ENCODE results near the gene RUFY1.

RUFY1 gene

DNA sequence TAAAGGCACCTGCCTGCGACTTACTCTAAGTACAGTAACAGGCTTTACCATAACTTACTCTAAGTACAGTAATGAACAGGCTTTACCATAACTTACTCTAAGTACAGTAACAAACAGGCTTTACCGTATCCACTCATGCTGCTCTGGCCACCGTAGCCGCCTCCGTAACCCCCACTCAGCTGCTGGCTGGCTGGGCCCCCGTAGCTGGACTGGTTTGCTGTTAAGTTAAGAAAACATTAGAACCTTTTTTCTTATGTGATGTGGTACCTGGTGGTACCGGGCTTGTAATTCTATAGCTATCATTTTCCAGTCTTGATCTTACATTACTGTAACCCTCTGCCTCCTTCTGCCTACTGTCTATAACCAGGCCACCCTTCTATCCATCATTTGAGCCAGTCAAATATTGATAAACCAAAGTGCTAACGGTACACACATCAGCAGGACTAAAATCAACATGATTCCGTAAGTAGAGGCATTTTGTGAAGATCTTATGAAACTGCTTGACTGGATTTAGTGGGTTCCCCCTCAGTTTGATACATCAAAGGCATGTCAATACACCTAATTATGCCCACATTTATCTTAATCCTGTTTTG is 65.7 kb downstream of the RUFY1 start:
- Histone ChIP-seq H3K4me3 (ENCODE audit: low read depth in 1 of 2, low read length in 2 of 2) (peak overlapping the region in 1 of 2 experiments; percentile 2; a peak in 1 of 4 replicates), H3K27ac (ENCODE audit: low read length) (no peak overlapping the region), H3K9me3 (ENCODE audit: insufficient read depth, low read length, severe bottlenecking) (no peaks in the 10 kb centered on the region), H3K36me3 (ENCODE audit: insufficient read depth, low read length) (peaks cover 98% of the 10 kb centered on the region), H3K4me1 (ENCODE audit: insufficient read depth, low read length) (peaks cover 49% of the 10 kb centered on the region), H2AFZ (ENCODE audit: low read depth, low read length) (no peak overlapping the region), H3K27me3 (ENCODE audit: insufficient read depth, low read length, poor library complexity) (no peaks in the 10 kb centered on the region), H3K79me2 (ENCODE audit: insufficient read depth, low read length) (peaks cover 87% of the 10 kb centered on the region), H3K4me2 (ENCODE audit: insufficient read depth, low read length) (peak overlapping the region; percentile 89; the same call in 1 of the 2 replicates), H4K20me1 (ENCODE audit: insufficient read depth, low read length) (peaks cover 92% of the 10 kb centered on the region), H3K9ac (ENCODE audit: low read depth, low read length) (no peak overlapping the region)
- TF ChIP-seq, protein P1, sequence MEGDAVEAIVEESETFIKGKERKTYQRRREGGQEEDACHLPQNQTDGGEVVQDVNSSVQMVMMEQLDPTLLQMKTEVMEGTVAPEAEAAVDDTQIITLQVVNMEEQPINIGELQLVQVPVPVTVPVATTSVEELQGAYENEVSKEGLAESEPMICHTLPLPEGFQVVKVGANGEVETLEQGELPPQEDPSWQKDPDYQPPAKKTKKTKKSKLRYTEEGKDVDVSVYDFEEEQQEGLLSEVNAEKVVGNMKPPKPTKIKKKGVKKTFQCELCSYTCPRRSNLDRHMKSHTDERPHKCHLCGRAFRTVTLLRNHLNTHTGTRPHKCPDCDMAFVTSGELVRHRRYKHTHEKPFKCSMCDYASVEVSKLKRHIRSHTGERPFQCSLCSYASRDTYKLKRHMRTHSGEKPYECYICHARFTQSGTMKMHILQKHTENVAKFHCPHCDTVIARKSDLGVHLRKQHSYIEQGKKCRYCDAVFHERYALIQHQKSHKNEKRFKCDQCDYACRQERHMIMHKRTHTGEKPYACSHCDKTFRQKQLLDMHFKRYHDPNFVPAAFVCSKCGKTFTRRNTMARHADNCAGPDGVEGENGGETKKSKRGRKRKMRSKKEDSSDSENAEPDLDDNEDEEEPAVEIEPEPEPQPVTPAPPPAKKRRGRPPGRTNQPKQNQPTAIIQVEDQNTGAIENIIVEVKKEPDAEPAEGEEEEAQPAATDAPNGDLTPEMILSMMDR (IDR thresholded peaks at IDR 0.05; ENCODE audit: borderline replicate concordance, extremely low read depth, low read length, poor library complexity, severe bottlenecking) = no peak
- no peak for TF ChIP-seq EZH2 (IDR thresholded peaks at IDR 0.05; ENCODE audit: borderline replicate concordance, low read depth, low read length, severe bottlenecking)
- no peak for ATAC-seq (ENCODE audit: insufficient read depth, low read depth)
- DNase-seq = no peak

GRCh38 chr5:179617930-179618329 is 67.6 kb downstream of the RUFY1 start:
- Histone ChIP-seq H3K79me2 (ENCODE audit: insufficient read depth, low read length) (peaks cover 97% of the 10 kb centered on the region), H3K4me2 (ENCODE audit: insufficient read depth, low read length) (peak overlapping the region; percentile 89), H2AFZ (ENCODE audit: low read depth, low read length) (no peak overlapping the region), H3K4me3 (ENCODE audit: low read depth in 1 of 2, low read length in 2 of 2) (peak overlapping the region in 1 of 2 experiments; percentile 85; a peak in 2 of 4 replicates), H4K20me1 (ENCODE audit: insufficient read depth, low read length) (peaks cover 95% of the 10 kb centered on the region), H3K4me1 (ENCODE audit: insufficient read depth, low read length) (peaks cover 57% of the 10 kb centered on the region), H3K27ac (ENCODE audit: low read length) (no peak overlapping the region), H3K9me3 (ENCODE audit: insufficient read depth, low read length, severe bottlenecking) (no peaks in the 10 kb centered on the region), H3K27me3 (ENCODE audit: insufficient read depth, low read length, poor library complexity) (no peaks in the 10 kb centered on the region), H3K36me3 (ENCODE audit: insufficient read depth, low read length) (peaks cover 99% of the 10 kb centered on the region), H3K9ac (ENCODE audit: low read depth, low read length) (no peak overlapping the region)
- no peak for ATAC-seq (ENCODE audit: insufficient read depth, low read depth)
- TF ChIP-seq, protein P1 (IDR thresholded peaks at IDR 0.05; ENCODE audit: borderline replicate concordance, extremely low read depth, low read length, poor library complexity, severe bottlenecking) = peak; percentile 4
- TF ChIP-seq EZH2 (IDR thresholded peaks at IDR 0.05; ENCODE audit: borderline replicate concordance, low read depth, low read length, severe bottlenecking) = no peak
- DNase-seq = no peak

DNA sequence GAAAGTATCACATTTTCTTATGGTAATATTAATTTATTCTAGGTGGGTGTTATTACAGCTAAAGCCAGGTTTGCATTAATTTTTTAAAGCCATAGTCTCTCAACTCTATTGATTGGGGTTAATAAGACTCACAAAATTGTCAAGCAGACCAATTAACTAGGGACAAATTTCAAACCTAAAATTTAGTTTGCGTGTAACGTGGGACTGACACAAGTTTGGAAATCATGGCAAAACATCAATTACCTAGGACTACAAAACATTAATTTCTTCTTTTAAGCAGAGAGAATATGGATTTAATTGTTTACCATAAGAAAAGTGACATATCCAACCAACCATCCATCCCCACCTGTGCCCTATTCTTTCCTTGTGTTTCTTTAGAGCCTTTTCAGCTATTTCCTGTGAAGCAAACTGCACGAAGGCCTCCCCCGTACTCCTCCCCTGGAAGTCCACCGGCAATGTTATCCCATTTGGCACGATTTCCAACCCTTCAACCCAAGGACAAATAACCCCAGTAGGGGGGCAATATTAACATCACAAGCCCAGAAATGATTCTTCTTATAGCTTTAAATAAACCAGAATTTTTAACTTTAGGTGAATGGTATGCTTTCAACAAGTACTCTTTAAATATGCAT is 68.7 kb downstream of the RUFY1 start:
- no peak for ATAC-seq (ENCODE audit: insufficient read depth, low read depth)
- Histone ChIP-seq H3K36me3 (ENCODE audit: insufficient read depth, low read length) (peaks cover 93% of the 10 kb centered on the region), H3K4me1 (ENCODE audit: insufficient read depth, low read length) (peaks cover 55% of the 10 kb centered on the region), H3K4me2 (ENCODE audit: insufficient read depth, low read length) (peak overlapping the region; percentile 89), H3K79me2 (ENCODE audit: insufficient read depth, low read length) (peaks cover 96% of the 10 kb centered on the region), H2AFZ (ENCODE audit: low read depth, low read length) (no peak overlapping the region), H3K4me3 (ENCODE audit: low read depth in 1 of 2, low read length in 2 of 2) (peak overlapping the region; percentile 82 to 85; a peak in 3 of 4 replicates), H3K9me3 (ENCODE audit: insufficient read depth, low read length, severe bottlenecking) (no peaks in the 10 kb centered on the region), H3K27ac (ENCODE audit: low read length) (no peak overlapping the region), H4K20me1 (ENCODE audit: insufficient read depth, low read length) (peaks cover 90% of the 10 kb centered on the region), H3K27me3 (ENCODE audit: insufficient read depth, low read length, poor library complexity) (no peaks in the 10 kb centered on the region), H3K9ac (ENCODE audit: low read depth, low read length) (peak overlapping the region; percentile 100)
- DNase-seq = no peak
- TF ChIP-seq, protein P1 (IDR thresholded peaks at IDR 0.05; ENCODE audit: borderline replicate concordance, extremely low read depth, low read length, poor library complexity, severe bottlenecking) = no peak
- no peak for TF ChIP-seq EZH2 (IDR thresholded peaks at IDR 0.05; ENCODE audit: borderline replicate concordance, low read depth, low read length, severe bottlenecking)

All from DND-41 (cell line).